GM19324 (cell line): ENCODE measurements around the gene PLD5.

Experiments used
- ATAC-seq: cut with Tn5 transposase; IDR thresholded peaks from one replicate; pipeline ENCODE4 v1.9.1; 2021; ENCODE audit warnings: mild to moderate bottlenecking, moderate library complexity; ENCODE audit not compliant: unreplicated experiment, low FRiP score

PLD5 gene

DNA sequence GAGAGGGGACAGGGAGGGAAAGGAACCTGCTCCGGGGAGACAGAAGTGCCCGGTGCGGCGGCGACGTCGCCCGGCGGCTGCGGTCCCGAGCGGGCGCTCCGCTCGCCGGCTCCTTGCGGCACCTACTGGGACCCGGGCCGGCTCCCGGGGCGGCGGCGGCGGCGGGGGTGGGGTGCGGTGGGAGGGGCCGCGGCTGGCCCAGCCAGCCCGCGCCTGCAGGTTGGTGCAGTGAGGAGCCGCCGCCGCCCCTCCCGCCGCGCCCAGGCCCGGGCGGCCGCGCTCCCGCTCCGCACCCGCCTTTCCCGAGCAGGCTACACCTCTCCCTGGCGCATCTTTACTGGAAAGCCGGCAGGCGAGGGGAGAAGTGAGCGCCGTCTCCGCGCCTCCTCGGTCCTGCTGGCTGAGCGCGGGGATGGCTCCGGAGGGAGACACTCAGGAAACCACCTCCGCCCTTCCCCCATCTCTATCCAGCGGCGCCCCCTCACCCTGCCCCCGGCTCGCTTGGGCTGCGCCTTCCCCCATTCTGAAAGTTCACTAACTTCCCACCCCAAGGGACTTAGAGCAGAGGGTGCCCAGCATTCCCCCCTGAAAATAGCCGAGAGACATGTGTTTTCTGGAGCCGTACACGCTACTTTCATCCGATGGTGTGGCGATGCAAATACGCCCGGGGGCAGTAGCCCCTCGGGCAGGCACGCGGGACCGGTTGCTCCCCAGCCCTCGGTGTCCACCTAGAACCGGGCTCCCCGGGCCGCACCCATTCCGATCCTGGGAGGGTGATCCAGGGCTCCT, at the start of gene PLD5:
TSS of gene PLD5 (minus strand) at position 127 of the 789 bp plus-strand sequence.
- no peak for ATAC-seq

DNA sequence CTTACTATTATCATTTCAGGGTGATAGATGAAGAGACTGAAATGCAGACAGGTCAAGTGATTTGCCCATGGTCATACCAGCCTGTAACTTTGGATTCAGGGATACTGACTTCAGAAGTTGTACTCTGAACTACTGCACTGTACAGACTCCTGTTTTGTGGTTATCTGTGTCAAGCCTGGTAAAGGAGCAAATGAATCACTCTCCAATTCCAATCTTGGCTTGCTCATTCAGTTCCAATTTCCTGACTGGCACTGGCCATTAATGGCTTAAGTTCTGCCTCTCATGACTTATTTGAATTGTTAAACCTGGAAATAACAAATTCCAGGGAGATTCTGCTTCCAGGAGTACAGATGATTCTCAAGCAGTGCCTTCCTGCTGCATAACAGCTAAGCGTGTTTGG, 45.4 kb upstream of the PLD5 start:
- ATAC-seq = no peak

DNA sequence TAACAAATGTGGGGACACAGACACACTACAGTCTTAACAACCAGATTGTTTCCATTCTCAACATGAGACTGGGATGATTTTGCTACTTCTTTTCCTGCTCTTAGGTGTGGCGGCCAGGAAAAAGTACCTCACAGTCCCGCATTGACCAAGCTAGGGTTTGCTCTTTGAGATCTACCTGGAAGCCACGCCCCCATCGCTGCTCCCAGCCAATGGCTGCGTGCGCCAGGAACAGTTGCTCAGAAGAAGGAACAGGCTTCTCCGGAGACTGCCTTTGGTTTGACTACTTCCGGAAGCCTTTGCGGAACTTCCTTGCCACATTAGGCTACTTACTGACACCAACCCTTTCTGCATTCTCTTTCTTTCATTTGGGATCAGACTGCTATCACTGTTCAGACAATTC, 44.2 kb upstream of the PLD5 start:
- ATAC-seq = no peak

DNA sequence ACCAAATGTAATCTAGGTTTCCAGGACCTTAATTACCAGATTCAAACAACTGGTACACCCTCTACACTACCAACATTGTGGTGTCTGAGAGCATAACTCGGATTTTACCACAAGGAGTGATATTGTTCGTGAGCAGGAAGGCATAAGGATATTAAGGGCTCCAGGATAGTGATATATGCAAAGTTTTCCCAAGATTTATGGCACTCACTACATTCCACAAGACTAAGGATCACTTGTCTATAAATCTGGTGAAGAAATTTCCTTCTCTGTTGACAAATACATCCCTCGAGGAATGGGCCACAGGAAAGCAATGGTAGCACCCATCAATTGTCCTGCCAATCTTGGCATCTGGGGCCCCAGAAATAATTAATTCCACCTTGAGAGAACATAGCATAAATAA, 43.1 kb upstream of the PLD5 start:
- ATAC-seq = no peak

DNA sequence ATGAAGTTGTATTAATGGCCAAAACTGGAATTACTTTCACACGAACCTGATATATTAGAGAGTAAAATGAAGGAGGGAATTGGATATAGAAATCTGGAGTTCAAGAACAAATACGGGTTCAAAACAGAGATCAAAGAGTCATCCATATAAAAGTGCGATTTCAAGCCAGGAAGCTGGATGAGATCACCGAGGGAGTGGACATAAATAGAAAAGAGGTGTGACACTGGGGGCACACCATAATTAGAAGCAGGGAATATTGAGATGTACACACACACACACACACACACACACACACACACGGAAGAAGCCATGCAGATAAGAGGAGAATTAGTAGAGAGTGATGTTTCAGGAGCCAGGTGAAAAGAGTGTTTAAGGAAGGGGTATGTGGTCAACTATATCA, 32.3 kb upstream of the PLD5 start:
- ATAC-seq = no peak

DNA sequence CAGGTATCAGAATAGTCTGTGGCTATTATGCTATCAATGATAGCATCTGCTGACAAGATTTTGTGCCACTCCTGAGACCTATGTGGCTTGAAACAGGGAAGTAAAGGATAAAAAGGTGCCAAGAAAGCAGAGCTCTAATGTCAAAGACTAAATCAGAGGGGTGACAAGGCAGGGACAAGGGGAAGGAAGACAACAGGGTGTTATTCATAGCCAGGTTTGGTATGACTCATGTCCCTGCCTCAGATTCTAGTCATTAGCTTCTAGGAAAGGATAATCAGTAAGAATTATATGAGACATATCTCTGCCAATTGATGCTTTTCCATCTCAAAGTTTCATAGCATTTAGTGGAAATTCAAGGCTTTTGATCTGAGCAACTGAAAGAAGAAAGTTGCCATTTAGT, 31.8 kb upstream of the PLD5 start:
- ATAC-seq = no peak

DNA sequence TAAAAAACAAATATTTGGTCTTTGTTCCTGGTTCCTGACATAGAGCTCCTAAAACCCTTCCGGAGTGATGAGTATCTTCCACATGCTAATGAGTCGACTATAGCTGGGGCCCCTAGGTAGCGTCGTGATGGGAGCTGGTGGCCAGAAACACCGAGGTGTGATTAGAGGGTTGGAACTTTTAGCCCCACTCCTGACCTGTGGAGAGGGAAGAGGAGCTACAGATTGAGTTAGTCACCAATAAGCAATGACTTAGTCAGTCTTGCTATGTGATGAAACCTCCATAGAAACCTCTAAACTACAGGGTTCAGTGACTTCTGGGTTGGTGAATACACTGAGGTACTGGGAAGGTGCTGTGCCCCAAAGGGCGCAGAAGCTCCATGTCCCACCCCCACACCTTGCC, 30.1 kb upstream of the PLD5 start:
- no peak for ATAC-seq

DNA sequence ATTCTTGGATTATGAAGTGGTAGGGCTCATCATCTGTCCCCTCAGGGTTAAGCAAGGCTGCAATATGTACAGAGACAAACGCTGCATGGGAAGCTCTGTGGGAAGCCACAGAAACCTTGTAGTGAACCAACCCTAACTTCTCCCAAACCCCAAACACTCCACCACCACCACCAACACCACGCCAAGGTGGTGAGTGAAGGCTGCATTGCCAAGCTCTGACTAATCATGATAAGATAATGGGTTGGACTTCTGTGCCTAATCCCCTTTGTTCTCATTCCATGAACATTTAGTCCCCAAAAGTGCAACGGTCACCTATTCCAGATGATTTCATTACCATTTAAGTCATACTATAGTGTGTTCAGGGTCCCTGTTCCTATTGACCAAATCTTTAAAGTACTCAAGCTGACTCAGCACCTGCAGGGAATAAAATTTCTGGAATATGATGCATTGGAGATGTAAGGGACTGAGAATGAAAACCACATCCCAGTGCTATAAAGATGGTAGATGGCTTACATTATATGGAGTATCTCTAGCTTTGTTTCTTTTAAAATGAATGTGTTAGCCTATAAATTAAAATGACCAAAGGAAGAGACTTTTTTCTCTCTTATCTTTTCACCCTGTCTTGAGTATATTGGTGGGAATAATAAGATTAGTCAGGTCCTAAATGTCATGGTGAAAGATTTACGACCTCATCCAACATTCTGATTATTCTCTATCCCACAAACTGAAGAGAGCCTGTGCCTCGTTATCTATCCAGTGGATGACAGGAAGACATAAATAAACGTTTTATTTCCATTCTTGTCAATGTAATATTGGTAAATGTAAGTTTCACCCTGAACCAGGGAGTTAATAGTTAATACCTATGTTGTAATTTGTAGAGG, 22.6 kb upstream of the PLD5 start:
- no peak for ATAC-seq

DNA sequence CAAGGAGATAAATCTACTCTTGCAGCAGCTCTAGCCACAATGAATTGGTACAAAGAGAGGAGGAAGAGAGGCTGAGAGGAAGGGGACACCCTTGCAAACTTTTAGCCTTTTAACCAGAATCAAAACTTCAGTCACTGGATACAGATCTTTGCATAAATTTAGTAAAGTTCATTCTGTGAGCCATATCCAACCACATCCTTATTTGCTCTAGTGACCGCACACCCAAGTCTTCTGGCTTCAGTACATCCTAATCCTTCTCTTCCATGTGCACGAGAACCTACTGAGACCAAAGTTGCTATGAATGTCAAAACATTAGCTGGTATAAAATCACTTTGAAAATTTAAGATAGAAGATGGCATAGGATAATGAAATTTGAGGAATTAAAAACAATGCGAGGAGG, 21.9 kb upstream of the PLD5 start:
- no peak for ATAC-seq

DNA sequence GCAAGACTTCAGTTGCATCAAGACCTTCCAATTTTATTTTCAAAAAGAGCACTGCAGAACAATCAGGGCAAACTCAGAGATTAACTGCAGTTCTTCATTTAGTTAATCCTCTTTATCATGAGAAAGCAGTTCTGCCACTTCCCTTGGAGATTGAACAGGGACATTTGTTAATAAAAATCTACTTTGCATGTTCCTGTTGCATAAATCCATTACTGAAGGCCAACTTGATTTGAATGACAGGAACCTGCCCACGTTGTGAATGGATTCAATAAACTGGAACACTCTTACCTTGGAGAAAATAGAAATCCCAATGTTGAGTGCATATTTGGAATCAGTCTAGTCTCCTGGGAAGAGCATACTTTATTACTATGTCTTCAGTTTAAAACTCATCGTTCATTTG, 19.6 kb upstream of the PLD5 start:
- ATAC-seq = no peak

DNA sequence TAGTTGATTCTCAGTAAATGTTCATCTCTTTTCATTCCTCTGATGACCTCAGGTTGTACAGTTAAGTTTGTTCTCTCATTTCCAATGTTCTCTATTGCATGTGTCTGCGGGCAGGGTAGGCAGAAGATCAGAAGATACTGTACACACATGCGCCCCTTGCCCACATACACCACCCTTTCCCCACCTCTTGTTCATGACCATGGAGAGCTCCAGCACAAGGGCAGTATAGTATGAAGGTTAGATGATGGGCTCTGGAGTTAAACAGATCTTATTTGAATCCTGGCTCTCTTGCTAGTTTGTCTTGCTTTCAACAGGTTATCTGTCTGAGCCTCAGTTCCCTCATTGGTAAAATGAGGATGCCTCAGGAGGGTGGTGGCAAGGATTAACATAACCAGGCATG, 17.8 kb upstream of the PLD5 start:
- ATAC-seq = no peak

DNA sequence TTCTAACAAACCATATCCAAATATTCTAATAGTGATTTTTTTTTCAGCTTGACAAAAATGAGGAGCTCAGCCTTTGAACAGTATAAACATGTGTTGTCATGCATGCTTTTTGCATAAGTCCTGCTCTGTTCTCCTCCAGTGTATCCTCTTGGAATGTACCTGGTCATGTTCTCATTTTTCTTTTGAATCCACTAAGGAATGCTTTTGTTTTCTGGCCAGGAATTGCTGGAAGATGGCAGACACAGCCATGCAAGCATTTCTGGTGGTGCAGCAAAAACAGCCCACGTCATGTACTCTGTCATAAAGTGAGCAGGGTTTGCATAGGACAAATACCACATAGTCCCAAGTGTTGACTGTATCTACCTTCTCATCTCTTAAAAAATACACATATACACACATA, 11.5 kb upstream of the PLD5 start:
- ATAC-seq = no peak

DNA sequence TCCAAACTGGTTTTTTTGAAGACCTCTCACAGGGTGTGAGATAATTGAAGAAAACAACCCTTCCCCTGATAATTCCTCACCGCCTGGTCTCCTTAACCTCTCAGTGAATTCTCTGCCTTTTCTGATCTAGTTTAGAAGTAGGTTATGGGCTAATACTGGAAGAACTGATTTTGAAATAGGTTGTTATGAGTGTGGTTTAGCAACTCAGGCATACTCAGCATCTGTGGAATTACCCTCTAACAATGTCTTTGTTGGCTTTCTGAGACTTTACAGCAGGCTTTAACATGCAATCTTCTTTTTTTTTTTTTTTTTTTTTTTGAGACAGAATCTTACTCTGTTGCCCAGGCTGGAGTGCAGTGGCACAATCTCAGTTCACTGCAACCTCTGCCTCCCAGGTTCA, 10.3 kb upstream of the PLD5 start:
- no peak for ATAC-seq

DNA sequence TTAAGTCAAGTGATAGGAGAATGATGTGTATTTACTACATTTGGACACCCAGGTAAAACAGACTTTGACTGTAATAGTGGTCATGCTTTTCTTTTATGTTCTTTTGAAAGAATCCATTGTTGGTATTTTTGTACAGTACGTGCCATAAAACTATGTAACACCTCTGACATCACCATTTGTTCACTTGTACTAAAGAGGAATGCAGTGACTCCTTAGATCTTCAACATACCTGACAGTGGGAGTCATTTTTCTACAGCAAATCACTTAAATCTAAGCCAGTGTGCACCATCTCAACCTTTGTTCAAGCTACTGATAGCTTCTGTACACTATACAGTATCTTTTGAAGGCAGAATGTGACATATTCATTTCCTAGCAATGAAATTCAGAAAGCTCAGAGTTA, 6.3 kb upstream of the PLD5 start:
- ATAC-seq = no peak

DNA sequence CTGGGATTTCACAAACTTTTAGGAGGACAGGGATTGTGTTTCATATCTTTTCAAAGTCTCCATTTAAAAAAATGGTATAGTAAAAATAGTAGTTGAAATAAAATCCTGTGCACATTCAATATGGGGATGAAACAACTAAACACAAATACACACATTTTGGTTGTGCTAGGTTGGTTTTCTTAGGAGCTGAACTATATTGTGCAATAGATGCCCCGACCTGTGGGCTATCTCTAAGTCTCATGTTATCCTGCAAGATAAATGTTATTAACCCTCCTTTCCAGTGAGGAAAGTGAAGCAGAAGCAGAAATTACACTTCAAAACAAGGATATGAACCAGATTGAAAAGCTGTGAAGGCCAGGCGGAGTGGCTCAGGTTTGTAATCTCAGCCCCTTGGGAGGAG, 1.3 kb upstream of the PLD5 start:
- no peak for ATAC-seq

DNA sequence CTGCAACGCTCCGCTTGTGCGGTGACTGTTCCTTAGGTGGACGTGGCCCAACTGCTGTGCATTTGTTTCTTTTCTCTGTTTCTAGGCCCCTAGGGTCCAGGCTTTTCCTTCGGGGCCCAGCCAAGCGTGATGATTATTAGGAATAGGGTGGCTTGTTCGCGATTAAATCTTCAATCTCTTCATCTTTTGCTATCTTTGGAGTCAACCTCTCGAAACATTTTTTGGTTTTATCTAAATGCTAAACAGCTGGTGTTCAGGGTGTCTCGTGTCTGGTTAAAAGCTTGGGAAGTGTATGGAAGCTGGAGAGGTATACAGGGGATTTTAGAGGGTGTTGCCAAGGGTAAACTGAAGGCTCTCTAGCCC, 844 bp upstream of the PLD5 start:
- ATAC-seq = no peak

DNA sequence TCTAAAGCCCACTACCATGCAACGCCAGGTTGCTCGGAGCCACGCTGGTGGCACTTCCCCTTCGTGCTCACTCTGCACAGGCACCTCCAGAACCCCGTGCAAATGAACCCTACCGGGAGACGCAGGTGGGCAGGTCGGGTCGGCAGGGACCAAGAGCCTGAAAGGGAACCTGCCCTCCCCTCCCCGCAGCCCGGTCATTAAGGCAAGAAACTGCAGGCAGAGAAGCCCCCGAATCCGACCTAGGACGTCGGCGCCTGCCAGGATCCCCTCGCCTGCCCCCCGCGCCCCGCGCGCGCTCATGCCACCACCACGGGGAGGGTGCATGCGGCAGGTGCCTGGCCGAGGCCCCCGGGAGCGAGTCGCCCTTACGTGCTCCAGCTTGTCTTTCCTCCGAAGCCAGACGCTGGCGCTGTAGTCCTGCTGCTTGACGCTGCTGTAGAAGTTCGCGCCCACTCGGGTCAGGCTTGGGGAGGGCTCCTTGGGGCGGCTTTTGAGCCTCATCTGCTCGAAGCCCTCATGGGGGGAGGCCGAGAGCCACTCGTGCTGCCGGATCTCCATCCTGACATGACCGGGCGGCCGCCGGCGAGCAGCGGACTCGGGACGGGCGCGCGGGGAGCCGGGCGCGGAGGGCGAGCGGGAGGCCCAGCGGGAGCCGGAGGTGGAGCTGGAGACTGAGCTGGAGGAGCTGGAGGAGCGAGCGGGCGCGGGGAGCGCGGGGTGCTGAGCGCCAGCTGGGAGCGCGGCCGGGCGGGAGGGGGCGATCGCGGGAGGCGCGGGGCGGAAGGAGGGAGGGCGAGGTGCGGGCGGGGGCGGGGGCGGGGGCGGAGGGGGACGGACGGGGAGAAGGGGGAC, 552 bp downstream of the PLD5 start:
- ATAC-seq = no peak

DNA sequence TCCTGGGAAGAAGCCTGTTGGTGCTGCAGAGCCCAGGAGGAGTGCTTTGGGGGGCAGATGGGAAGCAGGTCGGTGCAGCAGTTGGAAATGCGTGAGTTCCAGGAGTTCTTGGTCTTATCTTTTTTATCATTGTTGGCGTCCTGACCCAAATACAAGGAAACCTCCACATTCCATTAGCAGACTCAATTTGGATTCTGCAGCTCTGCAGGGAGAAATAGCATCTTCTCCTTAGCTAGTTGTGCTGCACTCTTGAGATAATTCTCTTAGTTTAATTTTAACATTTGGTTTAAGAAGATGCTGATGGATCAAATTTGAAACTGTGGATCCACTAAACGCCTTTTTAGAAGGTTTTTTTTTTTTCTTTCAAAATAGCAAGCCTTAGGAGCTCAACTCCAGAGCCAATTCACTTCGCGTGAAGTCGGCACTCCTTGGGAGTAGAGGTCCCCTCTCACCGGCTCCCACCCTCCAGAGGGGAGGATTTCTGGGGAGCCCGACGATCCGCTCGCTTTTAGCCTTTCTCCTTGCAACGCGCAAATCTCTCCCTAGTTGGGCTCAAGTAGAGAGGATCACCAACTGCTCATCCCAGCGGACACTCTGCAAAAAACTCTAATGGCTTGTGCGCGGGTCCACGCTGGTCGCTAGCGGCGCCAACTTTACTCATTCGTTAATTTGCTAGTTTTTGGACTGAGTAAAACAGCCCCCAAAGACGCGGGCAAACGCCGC, 1.3 kb downstream of the PLD5 start:
- ATAC-seq = no peak

DNA sequence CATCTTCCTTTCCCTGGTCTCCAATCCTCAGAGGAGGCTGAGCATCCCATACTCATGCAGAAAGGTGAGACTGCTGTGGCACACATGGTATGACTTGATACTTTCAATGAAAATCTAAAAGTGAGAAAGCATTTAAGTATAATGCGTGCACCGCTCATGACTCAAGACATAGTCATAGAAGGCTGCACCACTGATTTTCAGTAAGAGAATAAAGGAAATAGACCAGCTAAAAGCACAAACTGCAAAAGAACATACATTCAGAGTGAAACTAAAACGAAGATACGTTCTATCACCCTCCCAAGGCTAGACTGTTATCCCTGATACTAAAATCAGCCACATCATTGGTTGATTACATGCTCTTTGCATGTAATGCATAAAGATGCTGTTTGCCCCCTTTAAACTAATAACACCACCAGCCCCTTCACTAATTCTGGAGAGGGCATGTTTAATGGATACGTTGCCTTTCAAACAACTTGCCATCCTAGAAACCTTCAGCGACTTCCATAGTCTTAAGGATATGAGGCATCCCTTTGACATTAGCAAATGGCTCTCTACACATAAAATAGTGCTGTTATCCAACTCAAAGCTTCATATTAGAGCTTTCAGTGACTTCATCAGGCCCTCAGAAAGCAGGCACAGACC, 2.1 kb downstream of the PLD5 start:
- ATAC-seq = no peak

DNA sequence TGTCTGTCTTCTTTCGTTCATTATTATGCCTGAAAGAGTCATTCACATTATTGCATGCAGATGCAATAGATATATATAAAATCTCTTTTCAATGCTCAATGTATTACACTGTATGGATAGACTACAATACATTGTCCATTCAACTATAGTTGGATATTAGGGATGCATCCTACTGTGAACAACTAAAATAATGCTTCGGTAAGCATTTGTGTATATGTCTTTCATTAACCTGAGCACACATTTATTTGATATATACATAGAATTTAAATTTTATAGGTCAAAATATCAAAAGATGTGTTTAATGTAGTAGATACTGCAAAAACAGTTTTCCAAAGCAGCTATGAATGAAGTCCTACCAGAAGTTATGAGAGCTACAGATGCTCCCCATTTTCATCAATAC, 8.9 kb downstream of the PLD5 start:
- no peak for ATAC-seq
